HEK293 (cell line): ENCODE data around the gene MTMR3.

Experiments used
- CTCF ChIA-PET: fragments of 350-600 bp; formaldehyde crosslinking; extraction: SDS; loops from one replicate; lab custom pipeline; 2021; ENCODE audit warnings: antibody characterized with exemption; lab: Yijun Ruan, JAX
- POLR2A ChIA-PET: fragments of 300-600 bp; formaldehyde crosslinking; extraction: SDS; loops from one replicate; lab custom pipeline; 2020; ENCODE audit warnings: antibody characterized with exemption, inconsistent platforms; lab: Yijun Ruan, JAX
- H3K27ac ChIP-seq: fragments of 200-500 bp; sonication (Bioruptor generic); 2 replicates; pipeline ENCODE4 v1.5.1; 2014; ENCODE audit warnings: low read depth, low read length, control low read depth, inconsistent platforms; ENCODE audit errors: extremely low read depth
- H3K36me3 ChIP-seq, 2 experiments: fragments of 200-500 bp in 1 of 2; sonication (Bioruptor generic) in 1 of 2; 1 replicate in 1 of 2; 2 replicates in 1 of 2; pipeline ENCODE4 v1.5.1; 2014 to 2017; ENCODE audit warnings: inconsistent platforms in 2 of 2, low read length in 2 of 2; ENCODE audit not compliant: control insufficient read depth in 2 of 2, insufficient read depth in 1 of 2
- H3K4me1 ChIP-seq: fragments of 200-500 bp; sonication (Bioruptor generic); 2 replicates; pipeline ENCODE4 v1.5.1; 2014; ENCODE audit warnings: mild to moderate bottlenecking, low read length, inconsistent platforms; ENCODE audit not compliant: control insufficient read depth, insufficient read depth
- H3K4me3 ChIP-seq: 2 replicates; pipeline ENCODE4 v1.5.1; 2011; ENCODE audit warnings: low read depth, mild to moderate bottlenecking, control low read depth, low read length, moderate library complexity
- H3K9me3 ChIP-seq: fragments of 200-500 bp; sonication (Bioruptor generic); 2 replicates; pipeline ENCODE4 v1.5.1; 2014; ENCODE audit warnings: low read depth, low read length, inconsistent platforms; ENCODE audit not compliant: control insufficient read depth, insufficient read depth
- FEZF1 ChIP-seq: fragments of 450-650 bp; formaldehyde crosslinking; IDR thresholded peaks from 2 replicates; pipeline ENCODE4 v1.5.1; 2016; ENCODE audit warnings: missing biosample characterization, missing genetic modification characterization
- GLI2 ChIP-seq: fragments of 450-650 bp; formaldehyde crosslinking; IDR thresholded peaks from 2 replicates; pipeline ENCODE4; 2017; ENCODE audit warnings: missing biosample characterization, missing genetic modification characterization, low read depth, borderline replicate concordance
- OVOL3 ChIP-seq: fragments of 450-650 bp; formaldehyde crosslinking; IDR thresholded peaks from 2 replicates; pipeline ENCODE4 v1.5.1; 2016; ENCODE audit warnings: missing biosample characterization, missing genetic modification characterization
- PATZ1 ChIP-seq: fragments of 450-650 bp; formaldehyde crosslinking; IDR thresholded peaks from 2 replicates; pipeline ENCODE4 v1.5.1; 2016; ENCODE audit warnings: missing biosample characterization, missing genetic modification characterization
- PRDM10 ChIP-seq: fragments of 450-650 bp; formaldehyde crosslinking; IDR thresholded peaks from 2 replicates; pipeline ENCODE4 v1.5.1; 2016; ENCODE audit warnings: missing biosample characterization, missing genetic modification characterization
- PRDM4 ChIP-seq: fragments of 450-650 bp; formaldehyde crosslinking; IDR thresholded peaks from 2 replicates; pipeline ENCODE4 v1.5.1; 2017; ENCODE audit warnings: missing biosample characterization, missing genetic modification characterization
- PRDM6 ChIP-seq: fragments of 450-650 bp; formaldehyde crosslinking; IDR thresholded peaks from 2 replicates; pipeline ENCODE4 v1.5.1; 2017; ENCODE audit warnings: missing biosample characterization, missing genetic modification characterization
- RBAK ChIP-seq: fragments of 450-650 bp; formaldehyde crosslinking; IDR thresholded peaks from 2 replicates; pipeline ENCODE4 v1.5.1; 2016; ENCODE audit warnings: missing biosample characterization, missing genetic modification characterization
- SCRT1 ChIP-seq: fragments of 450-650 bp; formaldehyde crosslinking; IDR thresholded peaks from 2 replicates; pipeline ENCODE4 v1.5.1; 2016; ENCODE audit warnings: missing biosample characterization, missing genetic modification characterization, borderline replicate concordance
- SP7 ChIP-seq: fragments of 450-650 bp; formaldehyde crosslinking; IDR thresholded peaks from 2 replicates; pipeline ENCODE4 v1.5.1; 2016; ENCODE audit warnings: missing biosample characterization, missing genetic modification characterization
- TRIM28 ChIP-seq: IDR thresholded peaks from 2 replicates; pipeline ENCODE4 v1.6.1; 2011; ENCODE audit warnings: low read length, control low read depth, borderline replicate concordance
- YY2 ChIP-seq: fragments of 450-650 bp; formaldehyde crosslinking; IDR thresholded peaks from 2 replicates; pipeline ENCODE4 v1.5.1; 2016; ENCODE audit warnings: missing biosample characterization, missing genetic modification characterization
- ZBTB48 ChIP-seq: fragments of 450-650 bp; formaldehyde crosslinking; IDR thresholded peaks from 2 replicates; pipeline ENCODE4 v1.5.1; 2016; ENCODE audit warnings: missing biosample characterization, missing genetic modification characterization
- ZNF366 ChIP-seq: fragments of 450-650 bp; formaldehyde crosslinking; conservative IDR thresholded peaks from 2 replicates; pipeline ENCODE4 v1.5.1; 2016; ENCODE audit warnings: missing biosample characterization, missing genetic modification characterization
- ZNF391 ChIP-seq: fragments of 450-650 bp; formaldehyde crosslinking; IDR thresholded peaks from 2 replicates; pipeline ENCODE4 v1.5.1; 2016; ENCODE audit warnings: low read depth, missing biosample characterization, missing genetic modification characterization, borderline replicate concordance
- ZNF521 ChIP-seq: fragments of 450-650 bp; formaldehyde crosslinking; IDR thresholded peaks from 2 replicates; pipeline ENCODE4 v1.5.1; 2017; ENCODE audit warnings: missing biosample characterization, mild to moderate bottlenecking, missing genetic modification characterization
- ZNF580 ChIP-seq: fragments of 450-650 bp; formaldehyde crosslinking; IDR thresholded peaks from 2 replicates; pipeline ENCODE4 v1.5.1; 2016; ENCODE audit warnings: missing biosample characterization, missing genetic modification characterization
- ZNF624 ChIP-seq: fragments of 450-650 bp; formaldehyde crosslinking; IDR thresholded peaks from 2 replicates; pipeline ENCODE4 v1.5.1; 2017; ENCODE audit warnings: missing biosample characterization, missing genetic modification characterization
- ZNF629 ChIP-seq: fragments of 450-650 bp; formaldehyde crosslinking; IDR thresholded peaks from 2 replicates; pipeline ENCODE4 v1.5.1; 2017; ENCODE audit warnings: missing biosample characterization, missing genetic modification characterization
- ZSCAN18 ChIP-seq: fragments of 450-650 bp; formaldehyde crosslinking; IDR thresholded peaks from 2 replicates; pipeline ENCODE4 v1.5.1; 2016; ENCODE audit warnings: missing biosample characterization, missing genetic modification characterization
- ZXDB ChIP-seq: fragments of 450-650 bp; formaldehyde crosslinking; IDR thresholded peaks from 2 replicates; pipeline ENCODE4 v1.5.1; 2016; ENCODE audit warnings: missing biosample characterization, missing genetic modification characterization

The MTMR3 gene

GRCh38 chr22:29989446-29989845, 106.5 kb downstream of the MTMR3 start (continued):
- TF ChIP-seq ZNF629 = 0 out of 2 replicates have a peak, but pooled peaks have one; percentile 27
- TF ChIP-seq ZXDB = no peak

- CTCF ChIA-PET = interaction anchor here (0.9 to 1.8 kb wide), 4 partner anchors 8 to 21 kb away, joined by 4 to 11 read pairs (median 6); no protein-coding TSS in a partner anchor
- TF ChIP-seq PRDM4 (peak; percentile 71), TRIM28 (peak; percentile 47; the same call in 1 of the 2 replicates), FEZF1 (tag by site-specific recombination) (peak; percentile 86), YY2 (tag by site-specific recombination) (no peak), OVOL3 (tag by site-specific recombination) (peak; percentile 54; the same call in 1 of the 2 replicates), GLI2 (tag by site-specific recombination) (peak; percentile 45; the same call in 1 of the 2 replicates), ZNF624 (no peak), ZSCAN18 (tag by site-specific recombination) (no peak), PRDM10 (tag by site-specific recombination) (0 out of 2 replicates have a peak, but pooled peaks have one; percentile 25), PATZ1 (tag by site-specific recombination) (peak; percentile 37; the same call in 1 of the 2 replicates), ZNF391 (tag by site-specific recombination) (no peak), ZXDB (peak; percentile 44; the same call in 1 of the 2 replicates), ZNF366 (tag by site-specific recombination) (peak; percentile 27), ZNF521 (tag by site-specific recombination) (no peak), RBAK (tag by site-specific recombination) (no peak), ZNF580 (tag by site-specific recombination) (0 out of 2 replicates have a peak, but pooled peaks have one; percentile 27), SCRT1 (tag by site-specific recombination) (peak; percentile 10; the same call in 1 of the 2 replicates), SP7 (tag by site-specific recombination) (peak; percentile 80), PRDM6 (peak; percentile 99), ZBTB48 (no peak)
These were observed 109.6 kb downstream of the MTMR3 start for GRCh38 chr22:29992341-29993275.

More at GRCh38 chr22:29992341-29993275, 109.6 kb downstream of the MTMR3 start:
- Histone ChIP-seq H3K36me3 (peaks cover 0 to 10% of the 10 kb centered on the region in 2 experiments; a peak in 2 of 3 replicates), H3K4me3 (no peak overlapping the region), H3K4me1 (peaks cover 34% of the 10 kb centered on the region), H3K27ac (peak overlapping the region; percentile 69), H3K9me3 (no peaks in the 10 kb centered on the region)
- POLR2A ChIA-PET = no interaction called here
